GM06990 (cell line): ENCODE data around the gene FAM107B.
A peak's percentile ranks its signal among the peaks of the same experiment; 100 is the strongest.
"Not testable (repeated sequence)": the region's sequence is repeated elsewhere in the genome, so short reads cannot be mapped to it uniquely, and the experiment has no call there.

Experiments
- DNase-seq: peaks from one replicate; pipeline ENCODE4 v3.0.0-alpha.2; 2011; ENCODE audit not compliant: insufficient read length; ENCODE audit errors: extremely low read depth
- H3K27me3 ChIP-seq: replicated peaks from 2 replicates; pipeline ENCODE4 v1.6.0; 2011; ENCODE audit warnings: low read length; ENCODE audit not compliant: control insufficient read depth, insufficient read depth
- H3K36me3 ChIP-seq: 2 replicates; pipeline ENCODE4 v1.5.1; 2011; ENCODE audit warnings: low read length; ENCODE audit not compliant: control insufficient read depth, insufficient read depth
- H3K4me3 ChIP-seq: replicated peaks from 2 replicates; pipeline ENCODE4 v1.5.1; 2011; ENCODE audit warnings: low read depth, mild to moderate bottlenecking, control low read depth, low read length
- TF ChIP-seq, protein P1 (sequence below): IDR thresholded peaks from 2 replicates; pipeline ENCODE4 v1.5.1; 2011; ENCODE audit warnings: low read length, control low read depth, mild to moderate bottlenecking, inconsistent platforms; ENCODE audit not compliant: insufficient read depth, poor library complexity, severe bottlenecking

FAM107B gene

DNA sequence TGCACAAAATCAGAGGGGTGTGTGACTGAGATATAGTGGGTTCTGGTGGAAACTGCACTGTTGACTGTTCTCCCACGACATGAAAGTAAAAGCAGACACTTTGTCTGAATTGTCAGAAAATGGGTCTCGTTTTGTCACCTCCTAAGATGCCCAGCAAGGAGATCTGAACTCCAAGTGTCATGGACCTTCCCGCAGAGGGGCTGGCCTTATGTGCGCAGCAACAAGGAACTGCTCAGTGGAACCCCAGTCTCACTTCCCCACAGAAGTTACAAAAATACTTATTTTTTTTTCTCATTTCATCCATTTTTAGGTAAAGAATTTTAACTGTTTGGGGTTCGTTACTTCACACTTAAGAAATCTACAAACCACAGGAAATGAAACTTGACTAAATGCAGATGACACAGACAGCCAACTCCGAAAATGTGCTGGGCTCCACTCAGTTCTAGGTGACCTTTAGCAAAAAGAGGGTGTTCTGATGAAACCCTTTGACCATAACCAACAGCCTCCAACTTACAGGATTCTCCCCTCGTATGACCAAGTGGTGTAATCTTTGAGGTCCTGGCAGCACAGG, 115.0 kb downstream of the FAM107B start:
- no peaks in the 10 kb centered on the region for H3K36me3 ChIP-seq
- DNase-seq: peak; percentile 80
- TF ChIP-seq, protein P1, sequence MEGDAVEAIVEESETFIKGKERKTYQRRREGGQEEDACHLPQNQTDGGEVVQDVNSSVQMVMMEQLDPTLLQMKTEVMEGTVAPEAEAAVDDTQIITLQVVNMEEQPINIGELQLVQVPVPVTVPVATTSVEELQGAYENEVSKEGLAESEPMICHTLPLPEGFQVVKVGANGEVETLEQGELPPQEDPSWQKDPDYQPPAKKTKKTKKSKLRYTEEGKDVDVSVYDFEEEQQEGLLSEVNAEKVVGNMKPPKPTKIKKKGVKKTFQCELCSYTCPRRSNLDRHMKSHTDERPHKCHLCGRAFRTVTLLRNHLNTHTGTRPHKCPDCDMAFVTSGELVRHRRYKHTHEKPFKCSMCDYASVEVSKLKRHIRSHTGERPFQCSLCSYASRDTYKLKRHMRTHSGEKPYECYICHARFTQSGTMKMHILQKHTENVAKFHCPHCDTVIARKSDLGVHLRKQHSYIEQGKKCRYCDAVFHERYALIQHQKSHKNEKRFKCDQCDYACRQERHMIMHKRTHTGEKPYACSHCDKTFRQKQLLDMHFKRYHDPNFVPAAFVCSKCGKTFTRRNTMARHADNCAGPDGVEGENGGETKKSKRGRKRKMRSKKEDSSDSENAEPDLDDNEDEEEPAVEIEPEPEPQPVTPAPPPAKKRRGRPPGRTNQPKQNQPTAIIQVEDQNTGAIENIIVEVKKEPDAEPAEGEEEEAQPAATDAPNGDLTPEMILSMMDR: no peak
- no peaks in the 10 kb centered on the region; the same call in 1 of the 2 replicates for H3K27me3 ChIP-seq
- no peak overlapping the region for H3K4me3 ChIP-seq

DNA sequence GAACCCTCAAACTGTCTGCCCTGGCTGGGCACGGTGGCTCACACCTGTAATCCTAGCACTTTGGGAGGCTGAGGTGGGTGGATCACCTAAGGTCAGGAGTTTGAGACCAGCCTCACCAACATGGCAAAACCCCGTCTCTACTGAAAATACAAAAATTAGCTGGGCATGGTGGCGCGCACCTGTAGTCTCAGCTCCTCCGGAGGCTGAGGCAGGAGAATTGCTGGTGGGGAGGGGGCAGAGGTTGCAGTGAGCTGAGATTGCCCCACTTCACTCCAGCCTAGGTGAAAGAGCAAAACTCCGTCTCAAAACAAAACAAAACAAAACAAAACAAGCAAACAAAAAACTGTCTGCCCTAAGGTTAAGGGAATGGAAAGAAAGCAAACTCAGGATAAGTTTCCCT, 115.6 kb downstream of the FAM107B start:
- not testable (repeated sequence) for DNase-seq, H3K27me3 ChIP-seq, H3K4me3 ChIP-seq, H3K36me3 ChIP-seq

DNA sequence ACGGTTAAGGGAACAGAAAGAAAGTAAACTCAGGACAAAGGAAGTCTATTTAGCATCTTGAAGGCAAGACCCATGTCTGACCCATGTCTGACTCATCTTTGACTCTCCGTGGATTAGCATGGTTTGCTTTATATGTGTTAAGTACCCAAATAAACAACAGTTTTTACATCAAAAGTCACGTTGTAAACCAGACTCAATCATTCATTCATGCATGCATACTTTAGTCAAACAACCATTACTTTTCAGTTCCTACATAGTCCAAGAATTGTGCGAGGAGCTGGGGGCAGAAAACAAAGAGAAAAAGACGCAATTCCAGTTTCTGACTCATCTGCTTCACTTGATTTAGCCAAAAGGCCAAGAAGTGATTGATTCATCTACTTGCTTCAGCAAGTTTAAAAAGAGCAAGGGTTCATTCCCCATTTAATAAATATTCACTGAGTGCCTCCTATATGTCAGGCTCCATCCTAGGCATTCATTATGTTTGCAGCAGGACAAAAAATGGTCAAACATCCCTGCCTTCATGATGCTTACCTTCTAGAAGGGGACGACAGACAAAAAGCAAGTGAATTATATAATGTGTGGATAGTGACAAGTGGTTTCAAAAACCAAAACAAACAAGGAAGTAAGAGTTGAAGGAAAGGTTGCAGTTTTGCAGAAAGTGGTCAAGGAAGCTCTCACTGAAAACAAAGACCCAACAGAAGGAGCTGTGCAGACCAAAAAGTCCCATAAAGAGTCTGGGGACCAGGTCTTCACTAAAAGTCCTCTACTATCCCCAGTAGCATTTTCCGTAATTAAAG, 116.2 kb downstream of the FAM107B start:
- TF ChIP-seq, protein P1: no peak
- no peak overlapping the region for H3K4me3 ChIP-seq
- no peaks in the 10 kb centered on the region; the same call in 1 of the 2 replicates for H3K27me3 ChIP-seq
- no peaks in the 10 kb centered on the region for H3K36me3 ChIP-seq
- DNase-seq: peak; percentile 61

DNA sequence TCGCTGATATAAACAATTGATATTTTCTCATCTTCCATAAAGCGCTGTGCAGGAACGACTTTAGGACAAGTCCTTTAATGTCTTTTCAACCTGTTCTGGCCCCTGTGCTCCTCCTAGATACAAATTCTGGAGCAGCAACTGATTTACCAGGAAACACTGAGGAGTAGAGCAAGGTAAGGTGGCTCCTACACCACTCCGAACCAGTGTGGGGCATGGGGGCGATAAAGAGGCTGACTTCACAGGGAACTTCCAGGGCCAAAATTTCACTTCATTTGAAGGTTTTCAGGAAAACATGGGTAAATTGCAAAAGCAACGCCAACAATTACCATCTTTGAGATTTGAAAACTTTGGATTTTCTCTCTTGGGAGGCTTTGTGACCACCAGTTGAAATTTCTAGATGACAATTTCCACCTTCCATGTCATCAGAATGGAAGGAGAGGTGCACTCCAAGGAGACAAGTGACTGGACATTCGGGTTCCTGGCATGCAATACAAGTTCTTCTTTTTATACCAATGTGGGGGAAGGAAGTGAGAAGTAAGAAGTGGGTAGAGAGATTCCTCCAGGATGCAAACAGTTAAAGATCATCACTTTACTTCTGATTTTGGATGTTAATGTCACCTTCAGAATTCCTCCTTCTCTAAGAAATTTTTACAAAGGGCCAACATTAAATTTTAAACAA, 118.5 kb downstream of the FAM107B start:
- no peaks in the 10 kb centered on the region; the same call in 1 of the 2 replicates for H3K27me3 ChIP-seq
- TF ChIP-seq, protein P1: no peak
- no peak for DNase-seq
- H3K4me3 ChIP-seq: no peak overlapping the region
- H3K36me3 ChIP-seq: no peaks in the 10 kb centered on the region

DNA sequence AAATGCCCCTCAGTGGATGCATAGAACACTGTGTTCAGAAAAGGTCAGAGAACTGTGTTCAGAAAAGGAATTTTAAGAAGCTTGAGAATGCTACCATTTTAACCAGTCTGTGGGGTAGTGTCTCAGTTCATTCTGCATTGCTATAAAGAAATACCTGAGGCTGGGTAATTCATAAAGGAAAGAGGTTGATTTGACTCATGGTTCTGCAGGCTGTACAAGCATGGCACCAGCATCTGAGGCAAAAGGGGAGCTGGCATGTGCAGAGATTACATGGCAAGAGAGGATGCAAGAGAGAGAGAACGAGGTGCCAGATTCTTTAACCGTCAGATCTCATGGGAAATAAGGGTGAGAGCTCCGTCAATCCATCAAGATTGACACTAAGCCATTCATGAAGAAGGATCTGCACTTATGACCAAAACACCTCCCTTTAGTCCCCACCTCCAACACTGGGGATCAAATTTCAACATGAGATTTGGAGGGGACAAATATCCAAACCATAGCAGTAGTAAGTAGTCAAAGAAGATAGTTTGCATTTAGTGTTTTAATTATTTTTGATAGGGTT, 119.8 kb downstream of the FAM107B start:
- TF ChIP-seq, protein P1: no peak
- Histone ChIP-seq H3K27me3 (no peaks in the 10 kb centered on the region; the same call in 1 of the 2 replicates), H3K36me3 (no peaks in the 10 kb centered on the region), H3K4me3 (no peak overlapping the region)
- DNase-seq: no peak
